Measurements from ENCODE around the gene ALAS1.

ALAS1 gene

DNA sequence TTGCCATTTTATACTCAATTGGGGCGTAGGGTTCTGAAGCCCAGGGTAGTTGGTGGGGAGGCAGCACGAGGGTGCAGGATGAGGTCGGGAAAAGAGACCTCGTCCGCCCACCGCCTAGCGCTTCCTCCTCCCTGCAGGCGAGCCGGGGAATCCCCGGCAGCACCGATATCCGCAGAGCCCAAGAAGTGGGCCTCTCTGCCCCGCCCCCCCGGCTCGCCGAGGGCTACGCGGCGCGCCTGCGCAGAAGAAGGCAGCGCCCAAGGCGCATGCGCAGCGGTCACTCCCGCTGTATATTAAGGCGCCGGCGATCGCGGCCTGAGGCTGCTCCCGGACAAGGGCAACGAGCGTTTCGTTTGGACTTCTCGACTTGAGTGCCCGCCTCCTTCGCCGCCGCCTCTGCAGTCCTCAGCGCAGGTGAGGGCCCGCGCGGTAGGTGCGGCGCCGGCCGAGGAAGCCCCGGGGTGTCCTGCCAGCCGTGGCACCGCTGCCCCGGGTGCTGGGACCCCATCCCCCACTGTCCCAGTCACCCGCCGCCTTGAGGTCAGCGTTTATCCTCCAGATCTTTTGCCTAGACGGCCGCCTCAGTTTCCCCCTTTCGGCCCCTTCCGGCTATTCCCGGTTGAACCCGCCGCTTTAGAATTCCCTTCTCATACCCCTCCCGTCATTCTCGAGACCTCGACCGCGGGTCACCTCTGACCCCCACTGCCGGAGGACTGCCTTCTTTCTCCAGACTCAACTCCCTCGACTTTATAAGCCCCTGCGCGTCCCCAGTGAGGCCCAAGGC is at the start of gene ALAS1:
Gene ALAS1 (plus strand): TSS at position 319 of the 784 bp plus-strand sequence. CDS start 1,082 bp downstream, outside the sequence.
- H3K9me2 ChIP-seq (ENCODE audit: low read depth, low read length) = no peaks in the 10 kb centered on the region
- no peaks in the 10 kb centered on the region for H4K20me1 ChIP-seq (ENCODE audit: insufficient read depth, low read length)
- H3K4me1 ChIP-seq (ENCODE audit: insufficient read depth, low read length, severe bottlenecking) = peaks cover 19% of the 10 kb centered on the region
- TF ChIP-seq EZH2 (IDR thresholded peaks at IDR 0.05; ENCODE audit: borderline replicate concordance, low read length) = no peak
- TF ChIP-seq, protein P1, sequence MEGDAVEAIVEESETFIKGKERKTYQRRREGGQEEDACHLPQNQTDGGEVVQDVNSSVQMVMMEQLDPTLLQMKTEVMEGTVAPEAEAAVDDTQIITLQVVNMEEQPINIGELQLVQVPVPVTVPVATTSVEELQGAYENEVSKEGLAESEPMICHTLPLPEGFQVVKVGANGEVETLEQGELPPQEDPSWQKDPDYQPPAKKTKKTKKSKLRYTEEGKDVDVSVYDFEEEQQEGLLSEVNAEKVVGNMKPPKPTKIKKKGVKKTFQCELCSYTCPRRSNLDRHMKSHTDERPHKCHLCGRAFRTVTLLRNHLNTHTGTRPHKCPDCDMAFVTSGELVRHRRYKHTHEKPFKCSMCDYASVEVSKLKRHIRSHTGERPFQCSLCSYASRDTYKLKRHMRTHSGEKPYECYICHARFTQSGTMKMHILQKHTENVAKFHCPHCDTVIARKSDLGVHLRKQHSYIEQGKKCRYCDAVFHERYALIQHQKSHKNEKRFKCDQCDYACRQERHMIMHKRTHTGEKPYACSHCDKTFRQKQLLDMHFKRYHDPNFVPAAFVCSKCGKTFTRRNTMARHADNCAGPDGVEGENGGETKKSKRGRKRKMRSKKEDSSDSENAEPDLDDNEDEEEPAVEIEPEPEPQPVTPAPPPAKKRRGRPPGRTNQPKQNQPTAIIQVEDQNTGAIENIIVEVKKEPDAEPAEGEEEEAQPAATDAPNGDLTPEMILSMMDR (IDR thresholded peaks at IDR 0.05; ENCODE audit: low read length) = no peak
- peaks cover 31% of the 10 kb centered on the region for H3K36me3 ChIP-seq (ENCODE audit: insufficient read depth, low read length)
- H3K9me3 ChIP-seq (ENCODE audit: low read length) = no peaks in the 10 kb centered on the region
- H3F3A ChIP-seq (ENCODE audit: insufficient read depth, low read length) = no peaks in the 10 kb centered on the region
- H3K79me2 ChIP-seq (ENCODE audit: insufficient read depth, low read length) = no peaks in the 10 kb centered on the region
- H3K4me3 ChIP-seq (ENCODE audit: low read depth, low read length, poor library complexity, severe bottlenecking) = peak within 1 kb of the TSS; percentile 84
- H2AFZ ChIP-seq (ENCODE audit: low read length) = peak within 1 kb of the TSS; percentile 92; the same call in 1 of the 2 replicates
- H3K4me2 ChIP-seq (ENCODE audit: low read length) = peak within 1 kb of the TSS; percentile 84
- no peaks in the 10 kb centered on the region for H3K27me3 ChIP-seq (ENCODE audit: insufficient read depth, low read length)
- no peak within 1 kb of the TSS for H3K27ac ChIP-seq (ENCODE audit: low read depth, low read length, poor library complexity, severe bottlenecking)
- peak within 1 kb of the TSS; percentile 86 for H3K9ac ChIP-seq (ENCODE audit: low read length)

DNA sequence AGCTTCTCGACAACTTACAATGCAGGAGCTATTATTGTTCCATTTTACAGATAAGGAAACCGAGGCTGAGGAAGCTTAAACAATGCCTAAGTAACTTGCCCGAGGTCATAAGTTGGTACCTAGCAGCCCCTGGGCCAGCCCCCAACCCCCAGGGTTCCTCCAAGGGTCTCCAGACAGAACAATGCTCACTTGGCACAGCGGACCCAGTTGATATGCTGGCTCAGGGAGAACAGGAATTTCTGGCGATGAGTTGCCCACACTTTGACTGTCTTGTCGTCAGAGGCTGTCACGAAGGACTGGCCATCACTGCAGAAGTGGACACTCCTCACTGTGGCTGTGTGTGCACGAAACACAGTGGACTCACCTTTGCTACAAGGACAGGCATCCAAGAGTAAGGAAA is 48.9 kb upstream of the ALAS1 start:
- Histone ChIP-seq H3F3A (ENCODE audit: insufficient read depth, low read length) (no peaks in the 10 kb centered on the region), H3K27ac (ENCODE audit: low read depth, low read length, poor library complexity, severe bottlenecking) (no peak overlapping the region), H3K4me1 (ENCODE audit: insufficient read depth, low read length, severe bottlenecking) (peaks cover 21% of the 10 kb centered on the region), H3K36me3 (ENCODE audit: insufficient read depth, low read length) (peaks cover 43% of the 10 kb centered on the region), H3K79me2 (ENCODE audit: insufficient read depth, low read length) (no peaks in the 10 kb centered on the region), H3K9me3 (ENCODE audit: low read length) (no peaks in the 10 kb centered on the region), H3K4me2 (ENCODE audit: low read length) (no peak overlapping the region), H3K9me2 (ENCODE audit: low read depth, low read length) (no peaks in the 10 kb centered on the region), H3K27me3 (ENCODE audit: insufficient read depth, low read length) (no peaks in the 10 kb centered on the region), H4K20me1 (ENCODE audit: insufficient read depth, low read length) (no peaks in the 10 kb centered on the region), H2AFZ (ENCODE audit: low read length) (no peak overlapping the region), H3K4me3 (ENCODE audit: low read depth, low read length, poor library complexity, severe bottlenecking) (no peak overlapping the region), H3K9ac (ENCODE audit: low read length) (no peak overlapping the region)
- TF ChIP-seq, protein P1 (IDR thresholded peaks at IDR 0.05; ENCODE audit: low read length) = no peak
- TF ChIP-seq EZH2 (IDR thresholded peaks at IDR 0.05; ENCODE audit: borderline replicate concordance, low read length) = no peak

DNA sequence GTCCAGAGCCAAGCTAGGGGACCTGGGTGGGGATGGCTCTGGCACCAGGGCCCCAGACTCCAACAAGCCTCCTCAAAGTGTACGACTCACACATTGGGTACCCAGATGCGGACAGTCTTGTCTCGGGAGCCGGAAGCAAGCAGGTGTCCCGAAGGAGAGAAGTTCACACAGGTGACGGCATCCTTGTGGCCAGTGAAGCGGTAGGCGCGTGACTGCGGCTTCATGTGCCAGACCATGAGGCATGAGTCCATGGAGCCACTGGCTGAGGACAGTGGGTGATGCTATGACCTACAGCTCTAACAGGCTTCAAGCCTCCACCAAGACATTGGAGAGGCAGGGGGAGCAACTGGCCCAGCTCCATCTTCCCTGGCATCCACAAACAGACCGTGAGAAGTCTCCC is 48.2 kb upstream of the ALAS1 start:
- Histone ChIP-seq H3K9ac (ENCODE audit: low read length) (no peak overlapping the region), H3K27ac (ENCODE audit: low read depth, low read length, poor library complexity, severe bottlenecking) (no peak overlapping the region)
- no peak for TF ChIP-seq EZH2 (IDR thresholded peaks at IDR 0.05; ENCODE audit: borderline replicate concordance, low read length)

More for the DNA sequence above, 48.2 kb upstream of the ALAS1 start:
- Histone ChIP-seq H3K9me3 (ENCODE audit: low read length) (no peaks in the 10 kb centered on the region), H3K4me2 (ENCODE audit: low read length) (no peak overlapping the region), H4K20me1 (ENCODE audit: insufficient read depth, low read length) (no peaks in the 10 kb centered on the region), H3K36me3 (ENCODE audit: insufficient read depth, low read length) (peaks cover 40% of the 10 kb centered on the region), H3K9me2 (ENCODE audit: low read depth, low read length) (no peaks in the 10 kb centered on the region), H3K4me3 (ENCODE audit: low read depth, low read length, poor library complexity, severe bottlenecking) (no peak overlapping the region), H3K79me2 (ENCODE audit: insufficient read depth, low read length) (no peaks in the 10 kb centered on the region), H3K4me1 (ENCODE audit: insufficient read depth, low read length, severe bottlenecking) (peaks cover 22% of the 10 kb centered on the region), H3F3A (ENCODE audit: insufficient read depth, low read length) (no peaks in the 10 kb centered on the region), H2AFZ (ENCODE audit: low read length) (no peak overlapping the region), H3K27me3 (ENCODE audit: insufficient read depth, low read length) (no peaks in the 10 kb centered on the region)
